SK-N-MC (cell line): Measurements from ENCODE around the gene RPS3.

Source experiments
- EZH2 ChIP-seq: fragments of 200-600 bp; sonication (generic); IDR thresholded peaks from one replicate; pipeline ENCODE4 v1.6.1; 2017; ENCODE audit warnings: antibody characterized with exemption
- POLR2AphosphoS5 ChIP-seq: IDR thresholded peaks from 2 replicates; pipeline ENCODE4 v1.6.1; 2012; ENCODE audit warnings: mild to moderate bottlenecking, low read depth, low read length, borderline replicate concordance

GRCh38 chr11:75447415-75447814 lies 48.1 kb downstream of the RPS3 start:
- TF ChIP-seq EZH2 (no peak), POLR2AphosphoS5 (no peak)
